Nephron progenitor cell (in vitro differentiated cells): ENCODE results near the gene PARD3B.

Experiments
- DNase-seq: peaks from one replicate; pipeline ENCODE4 v3.0.0; 2021
- H3K27ac Mint-ChIP-seq: 2 replicates; pipeline ENCODE4 v1.8.0; 2021; ENCODE audit warnings: mild to moderate bottlenecking, moderate library complexity, mixed read lengths
- H3K27me3 Mint-ChIP-seq: 2 replicates; pipeline ENCODE4 v1.8.0; 2021; ENCODE audit warnings: mild to moderate bottlenecking, low read depth, mixed read lengths; ENCODE audit not compliant: poor library complexity
- H3K36me3 Mint-ChIP-seq: 2 replicates; pipeline ENCODE4 v1.8.0; 2021; ENCODE audit warnings: low read depth, mixed read lengths
- H3K4me1 Mint-ChIP-seq: 2 replicates; pipeline ENCODE4 v1.8.0; 2021; ENCODE audit warnings: mixed read lengths
- H3K4me3 Mint-ChIP-seq: 2 replicates; pipeline ENCODE4 v1.8.0; 2021; ENCODE audit warnings: mild to moderate bottlenecking, moderate library complexity, mixed read lengths
- H3K9me3 Mint-ChIP-seq: 2 replicates; pipeline ENCODE4 v1.8.0; 2021; ENCODE audit warnings: mild to moderate bottlenecking, moderate library complexity, mixed read lengths
- TF ChIP-seq, protein P1 (sequence below): fragments of 200-600 bp; sonication (generic); IDR thresholded peaks from 2 replicates; pipeline ENCODE4 v1.5.0; 2021; ENCODE audit warnings: antibody characterized with exemption

Gene PARD3B

DNA sequence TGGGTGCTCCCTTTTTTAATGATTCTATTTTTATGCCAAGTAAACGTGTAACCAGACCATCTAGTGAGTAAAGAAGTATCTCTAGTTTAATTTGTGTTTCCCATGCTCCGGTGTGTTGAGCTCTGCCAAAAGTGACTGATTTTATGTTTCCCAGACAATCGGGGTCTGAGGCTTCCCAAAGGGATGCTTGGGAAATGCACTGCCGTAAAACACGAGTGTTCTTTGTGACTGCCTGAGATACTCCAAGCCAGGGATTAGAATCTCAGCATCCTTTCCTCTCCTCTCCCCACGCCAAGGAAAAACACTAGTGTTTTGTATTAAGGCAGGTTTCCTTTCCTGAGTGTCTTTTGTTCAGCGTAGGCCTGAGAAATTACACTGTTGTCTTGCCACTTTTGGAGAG, 956.6 kb downstream of the PARD3B start:
- H3K27ac Mint-ChIP-seq, result peak overlapping the region; percentile 58
- no peak for DNase-seq
- peaks cover 4% of the 10 kb centered on the region for H3K27me3 Mint-ChIP-seq
- H3K9me3 Mint-ChIP-seq, result peaks cover 26% of the 10 kb centered on the region
- TF ChIP-seq, protein P1, sequence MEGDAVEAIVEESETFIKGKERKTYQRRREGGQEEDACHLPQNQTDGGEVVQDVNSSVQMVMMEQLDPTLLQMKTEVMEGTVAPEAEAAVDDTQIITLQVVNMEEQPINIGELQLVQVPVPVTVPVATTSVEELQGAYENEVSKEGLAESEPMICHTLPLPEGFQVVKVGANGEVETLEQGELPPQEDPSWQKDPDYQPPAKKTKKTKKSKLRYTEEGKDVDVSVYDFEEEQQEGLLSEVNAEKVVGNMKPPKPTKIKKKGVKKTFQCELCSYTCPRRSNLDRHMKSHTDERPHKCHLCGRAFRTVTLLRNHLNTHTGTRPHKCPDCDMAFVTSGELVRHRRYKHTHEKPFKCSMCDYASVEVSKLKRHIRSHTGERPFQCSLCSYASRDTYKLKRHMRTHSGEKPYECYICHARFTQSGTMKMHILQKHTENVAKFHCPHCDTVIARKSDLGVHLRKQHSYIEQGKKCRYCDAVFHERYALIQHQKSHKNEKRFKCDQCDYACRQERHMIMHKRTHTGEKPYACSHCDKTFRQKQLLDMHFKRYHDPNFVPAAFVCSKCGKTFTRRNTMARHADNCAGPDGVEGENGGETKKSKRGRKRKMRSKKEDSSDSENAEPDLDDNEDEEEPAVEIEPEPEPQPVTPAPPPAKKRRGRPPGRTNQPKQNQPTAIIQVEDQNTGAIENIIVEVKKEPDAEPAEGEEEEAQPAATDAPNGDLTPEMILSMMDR, result no peak
- peaks cover 11% of the 10 kb centered on the region for H3K36me3 Mint-ChIP-seq
- H3K4me1 Mint-ChIP-seq, result peaks cover 25% of the 10 kb centered on the region
- H3K4me3 Mint-ChIP-seq, result no peak overlapping the region

DNA sequence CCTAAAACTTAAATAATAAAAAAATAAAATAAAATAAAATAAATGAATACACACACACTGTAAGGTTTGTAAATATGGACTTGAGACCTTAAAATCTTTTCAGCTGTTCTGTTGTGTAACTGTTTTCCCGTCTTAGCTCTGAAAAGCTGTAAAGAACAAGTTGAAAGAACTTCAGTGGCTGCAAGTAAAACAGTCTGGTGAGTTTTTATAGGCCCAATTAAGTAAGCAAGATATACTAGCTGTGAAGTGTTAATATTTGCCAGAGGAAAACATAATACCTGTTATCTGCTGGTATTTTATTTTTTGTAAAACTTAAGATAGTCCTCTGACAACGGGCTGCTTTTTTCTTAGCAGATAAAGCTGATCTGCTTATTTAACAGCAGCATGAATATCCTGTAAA, 960.1 kb downstream of the PARD3B start:
- Mint-ChIP-seq H3K36me3 (peaks cover 13% of the 10 kb centered on the region), H3K4me1 (peaks cover 27% of the 10 kb centered on the region), H3K4me3 (no peak overlapping the region), H3K27ac (no peak overlapping the region), H3K27me3 (peaks cover 4% of the 10 kb centered on the region), H3K9me3 (peaks cover 26% of the 10 kb centered on the region)
- TF ChIP-seq, protein P1, result no peak
- DNase-seq, result no peak

DNA sequence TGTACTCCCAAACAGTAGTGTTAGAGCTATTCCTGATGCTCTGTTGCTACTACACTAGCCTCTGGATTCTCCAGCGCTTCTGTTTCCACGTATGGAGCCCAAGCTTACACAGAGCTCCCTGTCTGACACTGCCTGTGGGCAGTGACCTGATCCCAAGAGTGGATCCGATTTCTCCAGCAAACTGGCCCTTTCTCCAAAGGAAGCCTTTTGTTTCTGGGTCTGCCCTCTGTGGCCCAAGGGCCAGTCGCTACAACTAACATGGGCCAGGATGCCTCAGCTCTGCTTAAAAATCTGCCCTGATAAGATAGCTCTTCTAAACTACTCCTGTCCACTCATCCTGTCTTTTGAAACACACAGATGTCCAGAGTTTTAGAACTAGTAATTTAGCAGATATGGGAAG, 964.4 kb downstream of the PARD3B start:
- Mint-ChIP-seq H3K4me3 (no peak overlapping the region), H3K4me1 (peaks cover 19% of the 10 kb centered on the region), H3K27ac (no peak overlapping the region), H3K9me3 (peaks cover 13% of the 10 kb centered on the region), H3K27me3 (no peaks in the 10 kb centered on the region), H3K36me3 (peaks cover 7% of the 10 kb centered on the region)
- DNase-seq, result no peak
- TF ChIP-seq, protein P1, result no peak

DNA sequence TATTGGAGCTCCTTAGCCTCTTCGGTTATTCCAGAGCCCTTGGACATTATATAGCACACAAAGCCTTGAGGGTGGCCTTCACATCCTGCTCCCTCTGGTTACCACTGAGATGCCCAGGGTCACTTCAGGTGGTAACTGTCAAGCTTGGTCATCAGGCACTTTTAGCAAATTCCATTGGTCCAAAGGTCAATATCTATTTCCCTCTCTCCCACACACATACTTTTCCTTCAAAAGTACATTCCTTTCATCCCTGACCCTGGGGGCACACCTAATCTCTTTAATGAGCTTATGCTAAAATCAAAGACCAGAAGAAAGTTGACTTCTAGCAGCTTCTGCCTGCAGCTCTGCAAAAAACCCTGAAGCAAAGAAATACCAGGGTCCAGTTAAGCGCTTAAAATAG, 965.1 kb downstream of the PARD3B start:
- H3K27me3 Mint-ChIP-seq, result no peaks in the 10 kb centered on the region
- H3K27ac Mint-ChIP-seq, result no peak overlapping the region
- no peak overlapping the region for H3K4me3 Mint-ChIP-seq
- H3K9me3 Mint-ChIP-seq, result peaks cover 7% of the 10 kb centered on the region
- no peak for DNase-seq
- H3K36me3 Mint-ChIP-seq, result peaks cover 7% of the 10 kb centered on the region
- TF ChIP-seq, protein P1, result no peak
- H3K4me1 Mint-ChIP-seq, result peaks cover 19% of the 10 kb centered on the region

DNA sequence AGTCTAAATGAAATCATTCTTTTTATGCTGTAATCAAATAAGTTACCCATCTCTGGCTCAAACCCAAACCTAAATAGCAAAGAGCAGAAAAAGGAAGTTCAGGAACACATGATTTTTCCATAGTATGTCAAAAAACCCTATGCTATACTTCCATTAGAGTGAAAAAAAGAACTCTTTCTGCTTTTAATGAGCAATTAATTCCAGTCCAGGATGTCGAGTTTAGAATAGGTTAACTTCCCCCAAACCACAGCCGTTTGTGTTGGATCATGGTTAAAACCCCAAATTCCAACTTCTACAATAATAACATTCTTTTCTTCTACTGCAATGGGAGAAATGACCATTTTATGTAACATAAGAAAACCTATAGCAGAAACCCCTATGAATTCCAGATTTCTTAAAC, 965.9 kb downstream of the PARD3B start:
- peaks cover 19% of the 10 kb centered on the region for H3K4me1 Mint-ChIP-seq
- peaks cover 6% of the 10 kb centered on the region for H3K36me3 Mint-ChIP-seq
- no peak for DNase-seq
- H3K27ac Mint-ChIP-seq, result no peak overlapping the region
- peaks cover 6% of the 10 kb centered on the region for H3K9me3 Mint-ChIP-seq
- H3K27me3 Mint-ChIP-seq, result no peaks in the 10 kb centered on the region
- no peak overlapping the region for H3K4me3 Mint-ChIP-seq
- TF ChIP-seq, protein P1, result no peak

DNA sequence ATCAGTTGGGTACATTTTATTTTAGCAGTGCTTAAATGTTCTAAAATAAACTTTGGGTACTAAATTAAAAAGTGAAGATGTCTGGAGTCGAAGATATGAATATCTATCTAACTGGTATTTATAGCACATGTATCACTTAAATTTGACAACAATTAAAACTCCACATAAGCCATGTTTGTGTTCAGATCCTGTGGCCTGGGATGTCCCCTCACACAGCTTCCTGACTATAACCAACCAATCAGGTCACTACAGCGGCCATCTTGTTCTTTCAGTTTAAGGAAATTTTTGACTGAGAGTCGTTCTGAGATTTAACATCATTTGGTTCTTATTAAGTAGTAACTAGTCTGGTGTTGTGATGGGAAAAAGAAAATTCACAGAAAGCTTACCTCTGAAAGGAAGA, 966.4 kb downstream of the PARD3B start:
- peaks cover 3% of the 10 kb centered on the region for H3K36me3 Mint-ChIP-seq
- no peaks in the 10 kb centered on the region for H3K27me3 Mint-ChIP-seq
- peaks cover 19% of the 10 kb centered on the region for H3K4me1 Mint-ChIP-seq
- no peak overlapping the region for H3K4me3 Mint-ChIP-seq
- peaks cover 2% of the 10 kb centered on the region for H3K9me3 Mint-ChIP-seq
- no peak for DNase-seq
- TF ChIP-seq, protein P1, result no peak
- no peak overlapping the region for H3K27ac Mint-ChIP-seq
